LNCaP clone FGC (cell line): ENCODE results near the gene CLPSL2.
A peak's percentile ranks its signal among the peaks of the same experiment; 100 is the strongest.

Experiments used
- DNase-seq: peaks from one replicate; pipeline ENCODE4 v3.0.0-alpha.2; 2011; ENCODE audit warnings: low read depth
- H3K4me3 ChIP-seq: 2 replicates; pipeline ENCODE4 v1.5.1; 2011; ENCODE audit warnings: mild to moderate bottlenecking, low read depth, low read length, control low read depth
- CTCF ChIP-seq: IDR thresholded peaks from 2 replicates; pipeline ENCODE4 v1.5.1; 2012; ENCODE audit warnings: mild to moderate bottlenecking; ENCODE audit not compliant: control insufficient read depth, insufficient read depth; ENCODE audit errors: extremely low read depth

Gene CLPSL2

GRCh38 chr6:35776364-35777215, at the start of gene CLPSL2:
Gene CLPSL2, plus strand, starts transcription at chr6:35776598. Its CDS starts 21 bp downstream, at chr6:35776619.
- no peak for DNase-seq
- no peak for TF ChIP-seq CTCF
- no peak within 1 kb of the TSS for H3K4me3 ChIP-seq

GRCh38 chr6:35727231-35727934, 49.0 kb upstream of the CLPSL2 start:
- H3K4me3 ChIP-seq, result peak overlapping the region; percentile 50
- no peak for DNase-seq
- TF ChIP-seq CTCF, result no peak

- peak; percentile 83 for DNase-seq
- peak overlapping the region; percentile 50 for H3K4me3 ChIP-seq
- no peak for TF ChIP-seq CTCF
Measured at GRCh38 chr6:35727935-35728682, 48.3 kb upstream of the CLPSL2 start.

- peak overlapping the region; percentile 46 for H3K4me3 ChIP-seq
- no peak for TF ChIP-seq CTCF
- DNase-seq, result no peak
Measured at GRCh38 chr6:35728683-35729678, 47.4 kb upstream of the CLPSL2 start.

GRCh38 chr6:35729722-35730121, 46.7 kb upstream of the CLPSL2 start:
- no peak for TF ChIP-seq CTCF
- DNase-seq, result no peak
- H3K4me3 ChIP-seq, result no peak overlapping the region
